Measurements from ENCODE around the gene CD58. TPM values are rescaled to one million over a fixed set of nuclear protein-coding genes. Genes with fewer than 3 reads are reported as not detected.

Gene CD58
- total RNA-seq, 4 donors from 2014 or later = 23.7 to 33.4 (median 28.0) TPM

DNA sequence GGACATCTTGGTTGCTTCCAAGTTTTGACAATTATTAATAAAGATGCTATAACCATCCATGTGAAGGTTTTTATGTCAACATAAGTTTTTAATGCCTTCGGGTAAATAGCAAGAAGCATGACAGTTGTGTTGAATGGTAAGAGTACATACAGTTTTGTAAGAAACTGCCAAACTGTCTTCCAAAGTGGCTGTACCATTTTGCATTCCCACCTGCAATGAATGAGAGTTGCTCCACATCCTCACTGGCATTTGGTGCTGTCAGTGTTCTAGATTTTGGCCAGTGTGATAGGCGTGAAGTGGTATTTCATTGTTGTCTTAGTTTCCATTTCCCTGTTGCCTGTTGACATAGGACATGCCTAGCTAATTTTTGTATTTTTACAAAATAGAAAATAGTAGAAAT is 45.4 kb downstream of the CD58 start:
- no peaks in the 10 kb centered on the region for H3K4me1 ChIP-seq
- H3K36me3 ChIP-seq = no peaks in the 10 kb centered on the region
- H3K27ac ChIP-seq = no peak overlapping the region
- H3K9me3 ChIP-seq = no peaks in the 10 kb centered on the region
- no peak overlapping the region for H3K4me3 ChIP-seq
- no peaks in the 10 kb centered on the region for H3K27me3 ChIP-seq
- WGBS = 100% methylated on average over 2 of the region's 2 CpGs
- TF ChIP-seq EP300 (IDR thresholded peaks at IDR 0.05) (no peak), POLR2AphosphoS5 (IDR thresholded peaks at IDR 0.05) (no peak), POLR2A (IDR thresholded peaks at IDR 0.05) (no peak)
- TF ChIP-seq, protein P1, sequence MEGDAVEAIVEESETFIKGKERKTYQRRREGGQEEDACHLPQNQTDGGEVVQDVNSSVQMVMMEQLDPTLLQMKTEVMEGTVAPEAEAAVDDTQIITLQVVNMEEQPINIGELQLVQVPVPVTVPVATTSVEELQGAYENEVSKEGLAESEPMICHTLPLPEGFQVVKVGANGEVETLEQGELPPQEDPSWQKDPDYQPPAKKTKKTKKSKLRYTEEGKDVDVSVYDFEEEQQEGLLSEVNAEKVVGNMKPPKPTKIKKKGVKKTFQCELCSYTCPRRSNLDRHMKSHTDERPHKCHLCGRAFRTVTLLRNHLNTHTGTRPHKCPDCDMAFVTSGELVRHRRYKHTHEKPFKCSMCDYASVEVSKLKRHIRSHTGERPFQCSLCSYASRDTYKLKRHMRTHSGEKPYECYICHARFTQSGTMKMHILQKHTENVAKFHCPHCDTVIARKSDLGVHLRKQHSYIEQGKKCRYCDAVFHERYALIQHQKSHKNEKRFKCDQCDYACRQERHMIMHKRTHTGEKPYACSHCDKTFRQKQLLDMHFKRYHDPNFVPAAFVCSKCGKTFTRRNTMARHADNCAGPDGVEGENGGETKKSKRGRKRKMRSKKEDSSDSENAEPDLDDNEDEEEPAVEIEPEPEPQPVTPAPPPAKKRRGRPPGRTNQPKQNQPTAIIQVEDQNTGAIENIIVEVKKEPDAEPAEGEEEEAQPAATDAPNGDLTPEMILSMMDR (IDR thresholded peaks at IDR 0.05) = no peak
- DNase-seq (ENCODE audit: low spot score in 2 of 2) = no peak

DNA sequence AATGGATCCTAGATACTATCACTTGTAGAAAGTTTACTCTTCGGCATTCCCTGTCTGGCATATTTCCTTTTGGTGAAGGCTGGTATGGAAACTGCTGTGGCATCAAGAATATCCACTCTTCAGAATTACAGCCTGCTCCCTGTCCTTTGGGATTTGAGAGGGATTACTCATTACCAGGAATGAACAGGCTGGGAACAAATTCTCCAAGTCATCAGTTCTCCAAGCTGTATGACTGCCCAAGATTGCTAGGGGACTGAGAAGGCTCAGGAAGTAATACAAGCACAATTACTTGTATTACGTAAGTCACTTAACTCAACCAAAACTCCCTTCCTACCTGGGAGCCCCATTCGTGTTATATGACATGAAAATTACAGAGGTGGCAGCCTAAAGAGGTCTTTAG is 49.6 kb downstream of the CD58 start:
- DNase-seq (ENCODE audit: low spot score in 2 of 2) = no peak
- H3K9me3 ChIP-seq = no peaks in the 10 kb centered on the region
- WGBS = 60% methylated on average over 3 of the region's 3 CpGs
- no peaks in the 10 kb centered on the region for H3K36me3 ChIP-seq
- H3K4me1 ChIP-seq = no peaks in the 10 kb centered on the region
- no peak overlapping the region for H3K4me3 ChIP-seq
- no peak overlapping the region for H3K27ac ChIP-seq
- no peaks in the 10 kb centered on the region for H3K27me3 ChIP-seq
- no peak for TF ChIP-seq EP300 (IDR thresholded peaks at IDR 0.05)
- TF ChIP-seq, protein P1 (IDR thresholded peaks at IDR 0.05) = no peak

DNA sequence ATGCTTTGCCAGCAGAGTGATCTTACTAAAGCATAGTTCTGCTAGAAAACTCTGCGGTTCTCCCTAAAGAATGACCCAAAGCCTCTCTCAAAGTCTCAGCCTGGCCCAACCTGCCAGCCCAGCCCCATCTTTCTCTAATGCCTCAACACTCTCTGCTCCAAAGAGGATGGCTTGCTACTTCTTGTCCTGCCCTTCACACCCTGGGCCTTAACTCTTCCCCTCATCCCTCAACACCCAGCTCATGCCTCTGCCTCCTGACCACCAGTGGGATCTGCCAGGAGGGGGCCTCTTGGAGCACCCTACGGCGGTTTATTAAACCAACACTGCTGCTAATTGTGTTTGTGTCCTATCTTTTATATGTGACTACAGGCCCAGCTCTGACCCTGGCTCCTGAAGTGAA is 52.4 kb downstream of the CD58 start:
- H3K27ac ChIP-seq = no peak overlapping the region
- no peaks in the 10 kb centered on the region for H3K36me3 ChIP-seq
- 99% methylated on average over 3 of the region's 3 CpGs for WGBS
- DNase-seq (ENCODE audit: low spot score in 2 of 2) = no peak
- no peaks in the 10 kb centered on the region for H3K9me3 ChIP-seq
- H3K4me1 ChIP-seq = peaks cover 4% of the 10 kb centered on the region
- TF ChIP-seq POLR2AphosphoS5 (IDR thresholded peaks at IDR 0.05) = no peak
- TF ChIP-seq, protein P1 (IDR thresholded peaks at IDR 0.05) = no peak
- TF ChIP-seq POLR2A (IDR thresholded peaks at IDR 0.05) = no peak
- TF ChIP-seq EP300 (IDR thresholded peaks at IDR 0.05) = no peak
- H3K4me3 ChIP-seq = no peak overlapping the region
- no peaks in the 10 kb centered on the region for H3K27me3 ChIP-seq

DNA sequence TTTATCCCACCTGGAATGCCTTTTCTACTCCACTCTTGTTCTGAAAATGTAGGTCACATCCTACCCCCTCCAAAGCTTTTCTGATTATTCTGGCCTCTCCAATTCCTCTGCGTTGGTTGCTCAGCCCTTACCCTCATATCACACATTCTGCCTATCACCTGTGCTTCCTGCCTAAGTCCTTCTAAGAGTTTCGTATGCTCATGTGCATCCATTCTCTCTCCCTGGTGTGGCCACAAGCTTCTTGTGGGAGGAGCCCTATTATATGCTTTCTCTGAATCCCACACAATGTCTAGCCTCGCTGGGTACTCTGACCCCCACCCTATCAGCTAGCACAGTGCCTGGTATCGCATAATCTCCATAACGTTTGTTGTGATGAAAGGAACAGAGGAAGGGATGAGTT is 54.2 kb downstream of the CD58 start:
- Histone ChIP-seq H3K27me3 (no peaks in the 10 kb centered on the region), H3K27ac (no peak overlapping the region), H3K4me1 (peaks cover 4% of the 10 kb centered on the region), H3K36me3 (no peaks in the 10 kb centered on the region), H3K4me3 (no peak overlapping the region), H3K9me3 (no peaks in the 10 kb centered on the region)
- DNase-seq (ENCODE audit: low spot score in 2 of 2) = no peak
- WGBS = 87% methylated on average over 5 of the region's 5 CpGs
- TF ChIP-seq POLR2A (IDR thresholded peaks at IDR 0.05) (no peak), POLR2AphosphoS5 (IDR thresholded peaks at IDR 0.05) (no peak), EP300 (IDR thresholded peaks at IDR 0.05) (no peak)
- TF ChIP-seq, protein P1 (IDR thresholded peaks at IDR 0.05) = no peak

DNA sequence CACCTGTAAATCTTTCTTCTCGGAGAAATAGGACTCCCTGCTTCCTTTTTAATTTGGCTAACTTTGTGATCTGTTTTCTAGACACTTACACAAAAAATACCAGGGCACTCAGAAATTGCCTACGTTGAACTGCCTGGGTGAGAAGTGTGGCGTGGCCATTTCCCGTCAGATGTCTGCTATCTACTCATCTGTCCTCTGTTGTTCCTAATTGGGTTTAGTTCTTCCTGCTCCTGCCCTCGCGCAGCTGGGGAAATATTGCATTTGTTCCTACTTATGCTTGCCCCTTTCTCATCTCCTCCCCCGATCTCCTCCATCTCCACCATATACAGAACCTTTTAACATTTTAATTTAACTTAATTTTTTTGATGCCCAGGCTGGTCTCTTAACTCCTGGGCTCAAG is 55.1 kb downstream of the CD58 start:
- peaks cover 4% of the 10 kb centered on the region for H3K4me1 ChIP-seq
- peak overlapping the region; percentile 57 for H3K27ac ChIP-seq
- 82% methylated on average over 7 of the region's 7 CpGs for WGBS
- TF ChIP-seq EP300 (IDR thresholded peaks at IDR 0.05) (no peak), POLR2A (IDR thresholded peaks at IDR 0.05) (no peak), POLR2AphosphoS5 (IDR thresholded peaks at IDR 0.05) (no peak)
- TF ChIP-seq, protein P1 (IDR thresholded peaks at IDR 0.05) = no peak
- H3K27me3 ChIP-seq = no peaks in the 10 kb centered on the region
- no peak for DNase-seq (ENCODE audit: low spot score in 2 of 2)
- no peaks in the 10 kb centered on the region for H3K36me3 ChIP-seq
- H3K4me3 ChIP-seq = no peak overlapping the region
- H3K9me3 ChIP-seq = no peaks in the 10 kb centered on the region

All from suprapubic skin (tissue), 4 donors.